GM18505 (cell line): Measurements from ENCODE around the gene ELK4.
A peak's percentile ranks its signal among the peaks of the same experiment; 100 is the strongest.

Experiments
- ATAC-seq: cut with Tn5 transposase; IDR thresholded peaks from one replicate; pipeline ENCODE4 v1.9.1; 2021; ENCODE audit not compliant: unreplicated experiment
- POLR2A ChIP-seq: IDR thresholded peaks from 4 replicates; pipeline ENCODE4 v1.6.1; 2011; ENCODE audit warnings: borderline replicate concordance; ENCODE audit not compliant: insufficient read depth, insufficient read length; ENCODE audit errors: extremely low read depth

Gene ELK4

GRCh38 chr1:205631768-205632668, at the start of gene ELK4:
Gene ELK4 (minus strand): TSS chr1:205632011. CDS start chr1:205623882, 8,129 bp downstream.
- peak; percentile 89 for TF ChIP-seq POLR2A
- peak; percentile 76 for ATAC-seq

- no peak for TF ChIP-seq POLR2A
- ATAC-seq: no peak
Observed at GRCh38 chr1:205681364-205681763, 49.6 kb upstream of the ELK4 start.

GRCh38 chr1:205680073-205680851, 48.5 kb upstream of the ELK4 start, which contains the start of gene SLC45A3:
Gene SLC45A3 (minus strand): TSS chr1:205680509. CDS start chr1:205664656, 15,853 bp downstream.
- TF ChIP-seq POLR2A: no peak
- no peak for ATAC-seq

- TF ChIP-seq POLR2A: no peak
- no peak for ATAC-seq
Observed at GRCh38 chr1:205678286-205679111, 46.7 kb upstream of the ELK4 start.

- ATAC-seq: no peak
Observed at GRCh38 chr1:205677167-205677566, 45.4 kb upstream of the ELK4 start.

GRCh38 chr1:205676597-205676996, 44.8 kb upstream of the ELK4 start:
- no peak for TF ChIP-seq POLR2A
- no peak for ATAC-seq

More at GRCh38 chr1:205677167-205677566, 45.4 kb upstream of the ELK4 start:
- TF ChIP-seq POLR2A: no peak

- ATAC-seq: no peak
- no peak for TF ChIP-seq POLR2A
Observed at GRCh38 chr1:205676002-205676401, 44.2 kb upstream of the ELK4 start.

GRCh38 chr1:205675247-205675646, 43.4 kb upstream of the ELK4 start:
- TF ChIP-seq POLR2A: no peak
- ATAC-seq: no peak

GRCh38 chr1:205672970-205673369, 41.2 kb upstream of the ELK4 start:
- no peak for TF ChIP-seq POLR2A

GRCh38 chr1:205672395-205672889, 40.6 kb upstream of the ELK4 start:
- ATAC-seq: no peak
- no peak for TF ChIP-seq POLR2A

More at GRCh38 chr1:205672970-205673369, 41.2 kb upstream of the ELK4 start:
- no peak for ATAC-seq

- ATAC-seq: no peak
- no peak for TF ChIP-seq POLR2A
Observed at GRCh38 chr1:205670611-205671430, 39.0 kb upstream of the ELK4 start.

GRCh38 chr1:205670150-205670446, 38.3 kb upstream of the ELK4 start:
- no peak for TF ChIP-seq POLR2A
- no peak for ATAC-seq
